HepG2 (cell line): ENCODE data around the gene ZFPM1. TPM values are rescaled to one million over a fixed set of nuclear protein-coding genes. Genes with fewer than 3 reads are reported as not detected.

Source experiments
- ATAC-seq: fragments of 200-7000 bp; cut with Tn5 transposase; 3 replicates; pipeline ENCODE4 v1.9.1; 2020; ENCODE audit warnings: mild to moderate bottlenecking, moderate library complexity
- BruUV-seq: library from RNA; stranded (reverse); fragments of 400-500 nt; replicated peaks from 2 replicates; lab custom pipeline; 2021; lab: Mats Ljungman, UMichigan
- CTCF ChIA-PET: fragments of 300-600 bp; formaldehyde crosslinking; extraction: SDS; loops from one replicate; lab custom pipeline; 2021; ENCODE audit warnings: low total read pairs, inconsistent platforms, low intra/inter-chr PET ratio; lab: Yijun Ruan, JAX
- POLR2A ChIA-PET: fragments of 350-600 bp; sonication (Branson Sonifier 250); formaldehyde crosslinking; loops from one replicate; lab custom pipeline; 2020; ENCODE audit warnings: antibody characterized with exemption, inconsistent platforms; lab: Yijun Ruan, JAX
- DNase-seq: peaks from one replicate; pipeline ENCODE4 v3.0.0-alpha.2; 2015; ENCODE audit warnings: low spot score
- FAIRE-seq: peaks from 3 replicates; lab custom pipeline; 2011; peaks lifted over from hg19 to GRCh38; lab: Jason Lieb, UNC
- H2AFZ ChIP-seq: one replicate; pipeline ENCODE4 v1.6.1; 2011; ENCODE audit warnings: low read length, inconsistent platforms
- H3K27ac ChIP-seq: fragments of 300-600 bp; 3 replicates; pipeline ENCODE4 v1.8.0; 2011; ENCODE audit warnings: mixed run types, mild to moderate bottlenecking, mixed read lengths, low read length, inconsistent platforms; ENCODE audit not compliant: insufficient read depth; ENCODE audit errors: extremely low read length
- H3K27me3 ChIP-seq, 2 experiments: fragments of 200-600 bp in 1 of 2; 2 replicates in 1 of 2; 3 replicates in 1 of 2; pipeline versions ENCODE4 v1.6.0 to v1.8.0; 2011; ENCODE audit warnings: low read length in 2 of 2, mild to moderate bottlenecking in 2 of 2, moderate library complexity in 2 of 2, inconsistent platforms in 1 of 2; ENCODE audit not compliant: insufficient read depth in 2 of 2, control insufficient read depth in 1 of 2
- H3K36me3 ChIP-seq, 2 experiments: fragments of 200-600 bp in 1 of 2; replicated peaks in 1 of 2; 2 replicates in 1 of 2; 3 replicates in 1 of 2; pipeline versions ENCODE4 v1.5.1 to v1.8.0; 2011; ENCODE audit warnings: low read length in 2 of 2, inconsistent platforms in 1 of 2; ENCODE audit not compliant: insufficient read depth in 2 of 2, control insufficient read depth in 1 of 2
- H3K4me1 ChIP-seq: 2 replicates; pipeline ENCODE4 v1.5.1; 2012; ENCODE audit warnings: low read length, inconsistent platforms; ENCODE audit not compliant: insufficient read depth
- H3K4me2 ChIP-seq: 2 replicates; pipeline ENCODE4 v1.6.0; 2011; ENCODE audit warnings: low read depth, low read length, inconsistent platforms
- H3K4me3 ChIP-seq, 3 experiments: fragments of 200-600 bp in 1 of 3; sonication (generic), shearing (Covaris generic) in 1 of 3; replicated peaks in 1 of 3; 2 replicates each; pipeline ENCODE4 v1.5.1; 2011 to 2016; ENCODE audit warnings: low read length in 3 of 3, inconsistent platforms in 2 of 3, low read depth in 2 of 3, mild to moderate bottlenecking in 2 of 3, control low read depth in 1 of 3, mixed read lengths in 1 of 3; ENCODE audit not compliant: insufficient read depth in 1 of 3
- H3K79me2 ChIP-seq: one replicate; pipeline ENCODE4 v1.6.1; 2011; ENCODE audit warnings: low read length, inconsistent platforms; ENCODE audit not compliant: insufficient read depth
- H3K9ac ChIP-seq: 2 replicates; pipeline ENCODE4 v1.6.0; 2011; ENCODE audit warnings: mild to moderate bottlenecking, low read depth, low read length, inconsistent platforms; ENCODE audit not compliant: insufficient read depth
- H3K9me3 ChIP-seq: 2 replicates; pipeline ENCODE4 v1.5.1; 2012; ENCODE audit warnings: mild to moderate bottlenecking, low read length
- H4K20me1 ChIP-seq: 2 replicates; pipeline ENCODE4 v1.6.0; 2011; ENCODE audit warnings: inconsistent platforms, mild to moderate bottlenecking, low read length, moderate library complexity; ENCODE audit not compliant: insufficient read depth
- AGO2 ChIP-seq: fragments of 200-400 bp; formaldehyde crosslinking; optimal IDR thresholded peaks from 2 replicates; pipeline ENCODE3; 2017; ENCODE audit warnings: mild to moderate bottlenecking, low read depth, low read length, moderate library complexity
- ARHGAP35 ChIP-seq: sonication (generic); formaldehyde crosslinking; IDR thresholded peaks from 2 replicates; pipeline ENCODE4 v1.9.0; 2022; ENCODE audit warnings: mild to moderate bottlenecking, inconsistent platforms, moderate library complexity, missing genetic modification reagents, borderline replicate concordance
- DR1 ChIP-seq: sonication (generic); formaldehyde crosslinking; IDR thresholded peaks from 2 replicates; pipeline ENCODE4 v1.8.0; 2021; ENCODE audit warnings: mild to moderate bottlenecking, missing genetic modification reagents, inconsistent platforms
- EEA1 ChIP-seq: sonication (generic); formaldehyde crosslinking; IDR thresholded peaks from 2 replicates; pipeline ENCODE4 v1.5.1; 2020; ENCODE audit warnings: mild to moderate bottlenecking, missing genetic modification reagents, borderline replicate concordance
- FIP1L1 ChIP-seq: fragments of 200-400 bp; formaldehyde crosslinking; IDR thresholded peaks from 2 replicates; pipeline ENCODE4 v1.6.1; 2018; ENCODE audit warnings: low read depth, mild to moderate bottlenecking, low read length, moderate library complexity, borderline replicate concordance; ENCODE audit not compliant: insufficient read depth
- HNRNPL ChIP-seq: fragments of 200-400 bp; formaldehyde crosslinking; IDR thresholded peaks from 2 replicates; pipeline ENCODE4 v1.6.1; 2017; ENCODE audit warnings: mild to moderate bottlenecking, low read depth, low read length
- MTA1 ChIP-seq: sonication (generic); formaldehyde crosslinking; IDR thresholded peaks from 2 replicates; pipeline ENCODE4 v1.4.0; 2020; ENCODE audit warnings: missing genetic modification reagents, mild to moderate bottlenecking, borderline replicate concordance
- MXI1 ChIP-seq: IDR thresholded peaks from 3 replicates; pipeline ENCODE4 v1.6.1; 2012; ENCODE audit warnings: low read depth, low read length, inconsistent platforms, borderline replicate concordance
- TERF1 ChIP-seq: sonication (generic); formaldehyde crosslinking; IDR thresholded peaks from 2 replicates; pipeline ENCODE4 v1.8.0; 2022; ENCODE audit warnings: mild to moderate bottlenecking, missing genetic modification reagents, moderate library complexity
- ZBTB46 ChIP-seq: sonication (generic); formaldehyde crosslinking; IDR thresholded peaks from 2 replicates; pipeline ENCODE4 v1.4.0; 2020; ENCODE audit warnings: mild to moderate bottlenecking, missing genetic modification reagents, borderline replicate concordance
- ZMYM3 ChIP-seq: sonication (generic); formaldehyde crosslinking; IDR thresholded peaks from 2 replicates; pipeline ENCODE4 v1.5.1; 2020; ENCODE audit warnings: mild to moderate bottlenecking, missing genetic modification reagents
- ZNF160 ChIP-seq: sonication (generic); formaldehyde crosslinking; IDR thresholded peaks from 2 replicates; pipeline ENCODE4 v1.8.0; 2022; ENCODE audit warnings: mild to moderate bottlenecking, inconsistent platforms, missing genetic modification reagents
- ZNF3 ChIP-seq: IDR thresholded peaks from 2 replicates; pipeline ENCODE4 v1.7.0; 2017; ENCODE audit warnings: inconsistent platforms
- ZNF577 ChIP-seq: sonication (generic); formaldehyde crosslinking; IDR thresholded peaks from 2 replicates; pipeline ENCODE4 v1.4.0; 2020; ENCODE audit warnings: mild to moderate bottlenecking, low read depth, missing genetic modification reagents, borderline replicate concordance
- ZNF629 ChIP-seq: sonication (generic); formaldehyde crosslinking; conservative IDR thresholded peaks from 2 replicates; pipeline ENCODE4 v1.5.0; 2020; ENCODE audit warnings: missing genetic modification reagents
- ZNF670 ChIP-seq: sonication (generic); formaldehyde crosslinking; IDR thresholded peaks from 2 replicates; pipeline ENCODE4 v1.8.0; 2022; ENCODE audit warnings: mild to moderate bottlenecking, missing genetic modification reagents, borderline replicate concordance
- ZNF691 ChIP-seq: sonication (generic); formaldehyde crosslinking; IDR thresholded peaks from 2 replicates; pipeline ENCODE4 v1.4.0; 2020; ENCODE audit warnings: missing genetic modification reagents, low read depth, mild to moderate bottlenecking, borderline replicate concordance
- WGBS: methylation state at CpG from one replicate; pipeline ENCODE4 v1.1.6; 2017; ENCODE audit warnings: low lambda C conversion rate; 5-methylcytosine and 5-hydroxymethylcytosine counted together
- in situ Hi-C: cut with HindIII; loops from 2 replicates; pipeline ENCODE4 v1.10.0; 2017; ENCODE audit warnings: low pct_unique_long_range_greater_than_20kb; ENCODE audit not compliant: extremely low pct_ligation_motif_present
- intact Hi-C: fragments of 100-400 bp; cut with micrococcal nuclease; formaldehyde crosslinking; loops from one replicate; pipeline ENCODE4 v1.10.0; 2022; ENCODE audit not compliant: unreplicated experiment
- polyA plus RNA-seq, 8 experiments: library from polyadenylated mRNA; depleted of rRNA in 3 of 8; stranded (reverse) in 7 of 8; unstranded in 1 of 8; fragments of >200 nt; fragmentation: Illumina TruSeq in 4 of 8; extraction: Trizol in 4 of 8; gene quantifications; 2 replicates each; pipeline versions ENCODE4 v1.2.1 to v1.2.3, GENCODE V29; 2011 to 2016; ENCODE audit warnings: low read depth in 4 of 8, missing spikeins in 1 of 8, mixed read lengths in 1 of 8; ENCODE audit not compliant: insufficient read depth in 1 of 8
- total RNA-seq, 5 experiments: library from RNA; depleted of rRNA; stranded (reverse); fragments of >200 nt; fragmentation: Illumina TruSeq; extraction: Trizol; gene quantifications; 2 replicates each; pipeline ENCODE4 v1.2.3, GENCODE V29; 2016; ENCODE audit warnings: low read depth in 1 of 5

The ZFPM1 gene
- total and polyA plus RNA-seq, 2 of the 13 experiments (the other 11 are each of a cell fraction or from before 2014, with no cell fraction given) = 1.3 to 3.8 TPM

- DNase-seq (no peak), FAIRE-seq (no peak), ATAC-seq (no peak)
- in situ Hi-C loops (loop anchor here (10.0 kb wide), 1 partner anchor 48 kb away; no protein-coding TSS in a partner anchor), intact Hi-C loops (loop anchor here (5.0 kb wide), 1 partner anchor 51 kb away; no protein-coding TSS in a partner anchor)
- H3K79me2 ChIP-seq = peaks cover 69% of the 10 kb centered on the region
- H3K36me3 ChIP-seq = peaks cover 2 to 4% of the 10 kb centered on the region in 2 experiments; a peak in 1 of 5 replicates
- no peak overlapping the region for H2AFZ ChIP-seq
- peaks cover 0 to 7% of the 10 kb centered on the region in 2 experiments; a peak in 3 of 5 replicates for H3K27me3 ChIP-seq
- BruUV-seq = TSS peak; percentile 34
- ChIA-PET CTCF (interaction anchor here (1.2 to 1.8 kb wide), 2 partner anchors 32 to 49 kb away, joined by 5 to 7 read pairs; no protein-coding TSS in a partner anchor), POLR2A (interaction anchor here (1.5 to 2.0 kb wide), 4 partner anchors 11 to 48 kb away, joined by 3 to 21 read pairs (median 6); no protein-coding TSS in a partner anchor)
- H3K27ac ChIP-seq = peak overlapping the region; percentile 61
- H3K4me1 ChIP-seq = peaks cover 54% of the 10 kb centered on the region
- H3K4me2 ChIP-seq = peak overlapping the region; percentile 100
- H3K9ac ChIP-seq = peak overlapping the region; percentile 84
- WGBS = 88% methylated on average over 12 of the region's 14 CpGs
- peak overlapping the region; percentile 62 to 95 (median 93); a peak in 5 of 6 replicates for H3K4me3 ChIP-seq
- H4K20me1 ChIP-seq = peaks cover 49% of the 10 kb centered on the region
- no peaks in the 10 kb centered on the region for H3K9me3 ChIP-seq
- no peak for TF ChIP-seq DR1 (CRISPR knock-in tag)
- TF ChIP-seq ARHGAP35 = no peak
- peak; percentile 95 for TF ChIP-seq HNRNPL
- TF ChIP-seq ZNF577 (CRISPR knock-in tag) = no peak
- peak; percentile 97 for TF ChIP-seq ZNF691 (CRISPR knock-in tag)
- TF ChIP-seq ZNF629 (CRISPR knock-in tag) = peak; percentile 39; the same call in 1 of the 2 replicates
- TF ChIP-seq MTA1 (CRISPR knock-in tag) = 0 out of 2 replicates have a peak, but pooled peaks have one; percentile 6
- 0 out of 3 replicates have a peak, but pooled peaks have one; percentile 11 for TF ChIP-seq MXI1
- TF ChIP-seq TERF1 (CRISPR knock-in tag) = no peak
- TF ChIP-seq ZNF670 (CRISPR knock-in tag) = no peak
- TF ChIP-seq AGO2 = peak; percentile 21
- TF ChIP-seq FIP1L1 = 0 out of 2 replicates have a peak, but pooled peaks have one; percentile 45
- peak; percentile 27 for TF ChIP-seq ZMYM3
- no peak for TF ChIP-seq ZNF3 (CRISPR knock-in tag)
- TF ChIP-seq ZBTB46 (CRISPR knock-in tag) = 0 out of 2 replicates have a peak, but pooled peaks have one; percentile 25
- no peak for TF ChIP-seq ZNF160 (CRISPR knock-in tag)
- no peak for TF ChIP-seq EEA1 (CRISPR knock-in tag)
These were observed 3.5 kb downstream of the ZFPM1 start for GRCh38 chr16:88456356-88457292.
